GM19324 (cell line): Measurements from ENCODE around the gene CPPED1.

Source experiments
- ATAC-seq: cut with Tn5 transposase; IDR thresholded peaks from one replicate; pipeline ENCODE4 v1.9.1; 2021; ENCODE audit warnings: mild to moderate bottlenecking, moderate library complexity; ENCODE audit not compliant: unreplicated experiment, low FRiP score

CPPED1 gene

DNA sequence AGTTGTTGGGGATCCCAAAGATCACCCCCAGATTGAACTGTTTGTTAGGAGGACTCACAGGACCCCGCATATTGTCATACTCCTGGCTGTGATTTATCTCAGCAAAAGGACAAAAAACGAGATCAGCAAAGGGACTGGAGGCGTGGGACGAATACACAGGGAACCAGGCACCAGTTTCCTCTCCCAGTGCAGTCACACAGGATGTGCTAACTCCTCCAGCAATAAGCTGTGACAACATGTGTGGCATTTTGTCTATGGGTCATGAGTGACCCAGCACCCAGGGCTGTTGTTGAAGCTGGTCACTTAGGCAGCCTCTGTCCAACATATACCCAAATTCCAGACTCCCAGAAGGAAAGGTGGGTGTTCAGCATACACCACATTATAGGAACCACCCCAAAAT is 60.9 kb downstream of the CPPED1 start:
- ATAC-seq: no peak

DNA sequence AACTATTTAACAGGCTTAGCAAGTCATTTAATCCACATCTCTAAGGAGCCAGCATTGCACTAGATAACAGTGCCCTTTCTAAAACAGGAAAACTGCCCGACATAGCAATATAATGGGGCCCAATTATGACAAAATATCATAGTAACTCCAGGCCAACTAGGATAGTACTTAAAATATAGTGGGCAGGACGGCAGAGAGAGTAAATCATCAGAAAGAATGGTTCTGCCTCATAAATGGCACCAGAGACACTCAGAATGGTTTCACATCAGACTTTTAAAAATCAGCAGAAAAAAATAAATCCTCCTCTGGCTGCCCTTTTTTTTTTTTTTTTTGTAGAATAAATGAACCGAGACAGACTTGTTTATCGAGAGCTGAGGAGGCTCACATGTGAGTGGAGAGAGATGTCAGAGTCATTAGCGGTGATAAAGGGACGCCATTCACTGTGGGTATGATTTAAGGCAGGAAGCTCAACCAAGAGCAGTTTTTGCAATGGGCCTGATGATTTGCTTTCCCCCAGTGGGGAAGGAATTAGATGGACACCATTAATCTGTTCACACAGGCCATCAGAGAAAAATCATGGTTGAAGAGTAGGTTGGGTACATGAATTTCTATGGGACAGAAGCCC is 62.6 kb downstream of the CPPED1 start:
- ATAC-seq: no peak

DNA sequence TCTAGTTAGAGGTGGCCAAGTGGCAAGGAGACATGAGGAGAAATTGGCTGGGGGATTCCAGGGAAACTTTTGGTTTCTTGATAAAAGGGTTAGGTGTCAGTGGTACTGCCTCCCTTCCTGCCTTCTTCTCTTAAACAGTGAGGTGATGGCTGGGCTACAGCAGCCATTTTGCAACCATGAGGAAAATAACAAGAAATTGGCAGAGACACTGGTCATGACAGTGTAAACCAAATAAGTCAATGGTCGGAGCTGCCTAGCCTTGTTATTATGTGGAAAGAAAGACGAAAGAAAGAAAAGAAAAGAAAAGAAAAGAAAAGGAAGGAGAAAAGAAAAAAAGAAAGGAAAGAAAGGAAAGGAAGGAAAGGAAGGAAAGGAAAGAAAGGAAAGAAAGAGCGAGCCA is 63.9 kb downstream of the CPPED1 start:
- ATAC-seq: no peak

DNA sequence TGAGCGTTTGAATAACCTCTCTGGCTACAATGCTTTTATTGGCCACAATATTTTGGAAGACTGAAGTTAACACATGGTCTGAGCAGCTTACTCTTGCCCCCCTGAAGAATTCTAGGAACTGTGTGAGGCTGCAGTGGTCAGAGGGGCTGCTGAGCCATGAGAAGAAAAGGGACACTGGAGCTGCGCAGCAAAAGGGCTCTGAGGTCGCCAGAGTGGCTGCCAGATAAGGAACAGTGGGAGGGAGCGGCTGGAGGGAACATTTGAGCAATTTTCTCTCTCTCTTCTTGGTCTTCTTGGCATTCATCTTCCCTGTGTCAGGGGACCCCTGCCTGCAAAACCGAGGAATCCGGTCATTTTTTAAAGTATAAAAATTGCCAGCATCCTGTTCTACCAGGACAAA is 66.1 kb downstream of the CPPED1 start:
- no peak for ATAC-seq

DNA sequence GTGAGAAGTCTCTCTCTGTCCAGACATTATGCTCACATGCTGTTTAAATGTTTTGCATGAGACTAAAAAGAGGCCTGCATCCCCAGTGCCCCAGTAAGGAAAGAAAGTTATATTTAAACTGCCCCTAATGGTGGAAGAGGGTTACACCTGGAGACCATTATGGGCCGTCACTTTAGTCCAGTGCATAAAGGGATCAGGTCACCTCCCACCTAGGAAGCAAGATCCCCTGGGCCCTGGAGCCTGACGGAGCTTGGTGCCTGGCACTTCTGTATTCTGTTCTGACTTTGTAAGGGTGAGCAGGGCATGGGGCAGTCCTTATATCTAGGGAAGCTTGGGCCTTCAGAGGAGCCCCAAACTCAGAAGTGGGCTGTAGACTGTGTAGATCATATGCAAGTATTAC is 67.9 kb downstream of the CPPED1 start:
- ATAC-seq: no peak

DNA sequence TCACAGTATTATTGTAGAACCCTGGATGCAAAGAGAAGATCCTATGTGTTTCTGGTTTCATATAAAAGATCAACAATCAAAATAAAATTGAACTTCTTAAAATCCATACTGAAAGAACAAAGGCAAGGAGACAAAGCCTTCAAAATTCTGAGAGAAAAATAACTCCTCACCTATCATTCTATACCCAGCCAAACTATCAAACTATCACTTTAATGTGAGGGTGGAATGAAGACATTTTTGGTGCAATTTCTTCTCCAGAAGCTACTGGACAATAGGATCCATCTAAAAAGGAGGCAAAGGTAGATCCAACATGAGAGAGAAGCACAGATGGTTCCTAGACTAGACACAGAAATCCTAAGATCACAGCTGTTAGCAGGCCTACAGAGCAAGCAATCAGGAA is 71.1 kb downstream of the CPPED1 start:
- ATAC-seq: no peak

DNA sequence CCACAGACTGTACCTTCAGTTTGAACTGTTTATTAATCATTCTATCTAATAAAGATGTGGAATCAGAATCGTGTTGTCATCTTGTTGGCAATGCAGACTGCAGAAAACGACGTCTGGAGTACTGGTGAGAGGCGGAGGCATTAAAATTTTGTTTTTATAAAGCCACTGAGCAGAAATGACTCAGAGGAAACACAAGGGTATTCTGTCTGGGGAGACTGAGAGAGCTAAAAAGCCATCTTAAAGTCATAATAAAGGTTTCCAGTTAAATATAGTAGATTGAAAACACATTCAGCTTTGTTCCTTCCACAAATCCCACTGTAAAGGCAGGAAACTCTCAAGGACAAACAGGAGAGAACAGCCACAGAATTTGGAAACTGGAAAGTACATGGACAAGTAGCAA is 74.2 kb downstream of the CPPED1 start:
- no peak for ATAC-seq

DNA sequence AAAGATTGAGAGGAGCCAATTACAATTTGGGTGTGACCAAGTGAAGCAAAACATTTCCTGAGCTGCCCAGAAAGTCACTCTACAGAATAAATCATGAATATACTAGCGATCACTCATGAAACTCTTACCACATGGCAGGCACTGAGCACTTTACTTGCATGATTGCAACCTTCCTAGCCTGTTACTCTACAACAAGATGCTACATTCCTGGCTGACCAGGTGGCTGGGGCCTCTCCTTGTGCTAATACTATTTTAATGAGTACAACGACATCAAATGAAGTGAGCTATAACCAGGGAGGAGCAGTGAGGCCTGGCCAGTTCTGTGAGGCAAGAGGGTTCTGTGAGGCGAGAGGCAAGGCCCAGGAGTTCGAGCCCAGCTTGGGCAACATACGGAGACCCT is 75.2 kb downstream of the CPPED1 start:
- no peak for ATAC-seq

DNA sequence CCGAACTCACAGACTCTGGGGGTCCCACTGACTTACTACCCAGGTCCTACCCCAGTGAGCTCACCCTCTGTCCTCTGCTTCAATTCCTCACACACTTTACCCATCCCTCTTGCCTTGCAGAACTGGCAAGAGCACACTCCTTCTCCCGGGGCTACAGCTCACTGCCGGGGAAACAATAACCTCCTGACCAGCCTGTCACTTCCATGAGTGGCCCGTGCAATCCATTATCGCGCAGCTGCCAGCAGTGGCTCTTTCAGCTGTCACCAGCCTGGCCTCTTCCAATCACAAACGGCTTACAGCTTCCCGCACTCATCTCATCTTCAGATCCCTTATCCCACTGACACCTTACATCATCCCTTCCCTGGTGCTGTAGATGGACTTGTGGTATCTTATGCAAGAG is 79.5 kb downstream of the CPPED1 start:
- ATAC-seq: no peak

DNA sequence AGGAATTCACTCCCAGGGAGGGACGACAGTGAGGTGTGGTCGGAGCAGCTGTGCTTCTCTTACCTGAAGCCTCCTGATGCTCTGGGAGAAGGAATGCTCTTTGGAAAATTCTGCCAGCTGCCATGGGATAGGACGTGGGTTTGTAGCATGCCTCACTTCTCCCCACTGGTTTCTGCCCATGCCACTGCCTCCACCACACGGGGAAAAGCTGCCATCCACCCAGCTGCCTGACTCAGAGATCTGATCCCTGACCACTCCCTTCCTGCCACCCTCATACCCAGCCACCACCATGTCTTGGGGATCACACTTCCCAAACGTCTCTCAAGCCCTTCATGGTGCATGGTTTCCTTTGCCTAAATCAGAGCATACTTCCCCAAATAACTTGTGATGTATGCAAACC is 80.0 kb downstream of the CPPED1 start:
- no peak for ATAC-seq

DNA sequence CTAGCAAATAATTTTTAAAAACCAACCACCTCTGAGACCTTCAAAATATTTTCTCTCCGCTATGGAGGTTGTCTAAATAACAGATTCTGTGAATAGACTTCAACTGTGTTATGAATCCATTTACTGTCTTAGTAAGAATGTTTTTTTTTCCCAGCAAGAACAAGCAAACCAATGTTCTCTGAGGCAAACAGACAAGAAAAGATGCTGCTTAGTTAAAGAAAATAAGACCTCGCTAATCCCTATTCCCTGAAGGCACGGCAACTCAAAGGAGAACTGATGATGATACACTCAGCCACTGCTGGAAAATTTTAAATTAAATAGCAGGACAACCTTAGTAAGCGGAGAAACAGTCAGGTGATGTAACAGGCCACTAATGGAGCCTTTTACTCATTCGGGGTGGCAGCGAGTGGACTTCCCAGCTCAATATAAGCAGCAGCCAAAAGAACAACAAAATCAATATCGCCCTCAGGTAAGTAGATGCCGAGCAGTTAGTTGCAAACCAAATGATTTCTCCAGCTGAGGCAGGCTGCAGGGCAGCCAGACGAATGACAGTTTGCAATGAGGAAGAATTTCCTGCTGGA is 81.8 kb downstream of the CPPED1 start:
- no peak for ATAC-seq

DNA sequence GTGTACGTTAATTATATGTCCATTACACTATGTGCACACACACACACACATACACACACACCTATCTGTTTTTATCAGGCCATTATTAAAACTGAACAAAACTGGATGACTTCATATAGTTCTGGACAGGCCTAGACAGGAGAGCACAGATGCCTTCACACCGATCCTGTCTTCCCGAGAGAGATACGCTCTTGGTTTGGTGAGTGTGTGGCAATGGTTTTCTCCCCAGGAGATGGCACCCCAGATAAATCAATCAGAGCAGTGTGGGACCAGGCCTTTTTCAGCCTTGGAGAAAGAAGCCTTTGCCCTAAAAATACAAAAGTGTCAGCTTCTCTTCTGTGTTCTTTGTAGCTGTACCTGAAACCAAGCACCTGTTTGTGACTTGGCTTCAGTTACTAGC is 83.7 kb downstream of the CPPED1 start:
- ATAC-seq: no peak

DNA sequence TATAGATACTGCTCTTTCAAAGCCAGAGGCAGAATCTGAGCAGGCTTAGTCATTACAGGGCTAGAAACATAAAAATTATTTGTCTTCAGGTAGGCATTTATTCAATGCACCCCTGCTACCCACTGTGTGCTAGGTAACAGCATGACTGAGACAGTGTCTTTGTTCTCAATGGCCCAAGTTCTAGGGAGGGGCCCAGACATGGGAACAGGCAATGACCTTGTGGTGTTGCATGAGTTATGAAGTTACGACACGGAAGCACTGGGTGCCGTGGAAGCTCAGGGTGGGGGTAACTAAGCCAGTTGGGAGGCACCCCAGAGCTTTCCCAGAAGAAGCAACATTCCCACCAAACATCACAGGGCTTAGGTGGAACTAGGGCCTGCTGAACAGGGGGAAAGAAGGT is 87.0 kb downstream of the CPPED1 start:
- no peak for ATAC-seq

DNA sequence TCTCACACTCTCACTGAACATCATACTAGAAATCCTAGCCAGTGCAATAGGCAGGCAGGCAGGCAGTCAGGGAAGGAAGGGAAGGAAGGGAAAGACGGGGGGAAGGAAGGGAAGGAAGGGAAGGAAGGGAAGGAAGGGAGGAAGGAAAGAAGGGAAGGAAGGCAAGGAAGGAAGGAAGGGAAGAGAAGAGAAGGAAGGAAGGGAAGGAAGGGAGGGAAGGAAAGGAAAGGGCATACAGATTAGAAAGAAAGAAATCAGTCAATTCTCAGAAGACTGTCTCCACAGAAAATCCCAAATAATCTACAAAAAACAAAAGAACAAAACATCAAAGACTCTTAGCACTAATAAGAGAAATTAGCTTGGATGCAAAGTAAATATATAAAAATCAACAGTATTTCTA is 93.9 kb downstream of the CPPED1 start:
- no peak for ATAC-seq

DNA sequence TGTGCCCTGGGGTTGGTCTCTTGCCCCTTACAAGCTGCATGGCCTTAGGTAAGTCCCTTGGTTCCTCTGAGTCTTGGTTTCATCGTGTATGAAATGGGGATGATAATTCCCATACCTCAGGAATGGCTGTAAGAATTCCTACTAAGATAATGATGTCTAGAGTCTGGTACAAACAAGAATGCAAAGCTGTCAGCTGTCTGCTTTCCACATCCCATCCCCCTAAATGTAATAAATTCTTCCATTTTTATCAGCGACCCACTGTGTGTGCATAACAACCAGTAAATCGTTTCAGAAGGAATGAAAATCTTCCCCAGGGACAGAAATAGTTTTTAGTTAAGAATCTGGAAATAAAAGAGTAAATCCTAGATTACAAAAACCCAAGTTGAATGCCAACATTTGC is 95.4 kb downstream of the CPPED1 start:
- no peak for ATAC-seq

DNA sequence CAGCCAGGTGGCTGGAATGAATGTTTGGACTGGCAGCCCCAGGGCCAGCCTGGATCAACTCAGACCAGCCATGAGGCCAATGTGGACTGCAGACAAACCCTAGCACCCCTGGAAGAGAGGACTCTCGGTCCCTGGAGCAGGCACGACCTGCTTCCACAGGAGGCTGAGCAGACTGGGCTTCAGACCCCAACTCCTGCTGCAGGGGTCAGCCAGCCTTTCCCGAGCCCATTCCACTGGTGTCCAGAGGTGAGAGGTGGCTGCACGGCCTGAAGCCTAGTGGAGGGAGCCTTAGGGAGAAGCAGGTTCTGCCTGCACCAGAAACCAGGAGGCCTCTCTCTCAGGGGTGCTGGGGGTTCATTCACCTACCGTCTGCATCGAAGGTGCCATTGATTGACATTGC is 97.1 kb downstream of the CPPED1 start:
- ATAC-seq: no peak

DNA sequence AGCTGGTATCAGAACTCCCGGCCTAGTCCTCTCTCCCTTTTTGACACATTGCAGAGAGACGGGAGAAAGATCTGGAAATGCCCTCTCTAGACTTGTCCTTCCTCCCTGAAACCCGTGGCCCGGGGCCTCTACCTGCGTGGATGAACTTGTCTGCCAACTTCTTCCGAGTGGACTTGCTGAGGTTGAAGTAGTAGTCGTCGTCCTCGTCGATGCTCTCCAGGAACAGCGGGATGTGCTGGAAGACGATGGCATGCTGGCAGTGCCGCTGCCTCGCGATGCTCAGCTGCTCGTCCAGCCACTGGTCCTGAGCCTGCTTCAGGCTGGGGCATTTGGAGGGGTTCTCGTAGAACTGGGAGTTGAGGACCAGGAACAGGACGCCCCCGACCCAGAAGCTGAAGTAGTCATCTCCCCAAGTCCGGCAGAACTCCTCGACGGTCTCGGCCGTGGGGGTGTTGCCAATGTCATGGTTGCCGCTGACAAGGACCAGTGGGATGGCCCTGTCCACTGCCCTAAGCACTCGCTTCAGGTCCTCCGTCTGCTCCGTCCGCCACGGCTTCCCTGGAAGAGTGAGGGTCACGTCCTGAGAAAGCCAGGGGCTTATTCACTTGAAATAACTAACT is 99.1 kb downstream of the CPPED1 start:
- ATAC-seq: no peak

DNA sequence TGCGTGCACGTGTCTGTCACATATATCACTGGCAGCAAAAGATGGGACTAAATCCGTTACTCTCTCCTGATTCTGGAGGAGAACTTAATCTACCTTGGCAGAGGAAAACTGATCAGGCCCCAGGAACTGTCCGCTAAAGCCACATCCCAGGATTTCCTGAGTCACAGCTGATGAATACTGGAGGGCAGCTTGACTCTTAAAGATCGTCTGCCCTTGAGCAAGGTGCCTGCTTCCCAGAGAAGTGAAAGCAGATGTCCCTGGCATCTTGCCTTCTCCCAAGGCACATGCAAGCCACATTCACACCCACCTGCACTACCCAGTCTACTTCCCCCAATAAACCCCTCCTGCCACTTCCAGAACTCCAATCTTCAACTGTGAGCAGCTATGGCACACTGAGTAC is 99.8 kb downstream of the CPPED1 start:
- ATAC-seq: no peak

DNA sequence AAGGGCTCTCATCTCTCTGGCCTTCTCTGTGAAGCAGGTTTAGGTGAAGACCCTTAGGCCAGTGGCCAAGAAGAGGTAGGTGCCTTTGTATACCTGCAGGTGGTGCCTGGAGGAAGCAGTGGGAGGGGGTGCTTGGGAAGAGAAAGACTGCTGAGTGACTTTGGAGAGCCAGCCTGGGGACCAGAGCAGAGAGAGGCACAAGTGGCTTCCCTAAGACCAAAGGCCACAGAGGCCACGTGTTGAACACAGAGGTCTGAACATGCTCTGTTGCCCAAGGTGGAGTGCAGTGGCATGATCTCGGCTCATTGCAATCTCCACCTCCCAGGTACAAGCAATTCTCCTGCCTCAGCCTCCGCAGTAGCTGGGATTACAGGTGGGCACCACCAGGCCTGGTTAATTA is 103.5 kb downstream of the CPPED1 start:
- ATAC-seq: no peak

DNA sequence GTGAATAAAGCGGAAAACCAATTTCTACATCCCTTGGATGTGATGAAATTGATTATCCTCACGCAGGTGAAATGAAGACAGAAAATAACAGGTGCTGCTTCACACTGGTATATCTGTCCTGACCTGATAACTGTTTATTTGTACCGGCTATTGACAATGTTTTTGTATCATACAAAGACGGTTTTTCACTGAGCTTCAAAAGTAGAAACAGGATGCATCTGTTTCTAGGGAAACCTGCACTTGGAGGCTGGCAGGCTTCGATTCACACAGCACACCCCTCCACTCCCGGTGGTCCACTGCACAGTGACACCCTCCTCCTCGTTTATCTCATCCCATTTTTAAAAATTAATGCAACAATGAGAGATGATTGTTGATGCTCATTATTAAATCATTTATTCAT is 104.5 kb downstream of the CPPED1 start:
- ATAC-seq: no peak

DNA sequence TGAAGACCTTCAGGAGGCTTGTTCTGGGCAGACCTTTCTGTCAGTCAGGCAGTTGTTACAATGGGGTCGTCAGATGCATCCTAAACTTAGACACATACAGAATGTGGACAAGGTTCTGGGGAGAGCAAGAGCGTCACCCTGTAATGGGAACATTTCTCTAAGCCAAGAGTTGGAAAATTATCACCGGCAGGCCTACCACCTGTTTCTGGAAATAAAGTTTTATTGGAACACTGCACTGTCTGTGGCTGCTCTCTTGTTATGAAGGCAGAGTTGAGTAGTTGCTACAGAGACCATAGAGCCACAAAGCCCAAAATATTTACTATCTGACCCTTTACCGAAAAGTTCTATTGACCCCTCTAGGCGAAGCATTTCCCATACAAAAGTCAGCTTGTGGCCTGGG is 106.2 kb downstream of the CPPED1 start:
- no peak for ATAC-seq

DNA sequence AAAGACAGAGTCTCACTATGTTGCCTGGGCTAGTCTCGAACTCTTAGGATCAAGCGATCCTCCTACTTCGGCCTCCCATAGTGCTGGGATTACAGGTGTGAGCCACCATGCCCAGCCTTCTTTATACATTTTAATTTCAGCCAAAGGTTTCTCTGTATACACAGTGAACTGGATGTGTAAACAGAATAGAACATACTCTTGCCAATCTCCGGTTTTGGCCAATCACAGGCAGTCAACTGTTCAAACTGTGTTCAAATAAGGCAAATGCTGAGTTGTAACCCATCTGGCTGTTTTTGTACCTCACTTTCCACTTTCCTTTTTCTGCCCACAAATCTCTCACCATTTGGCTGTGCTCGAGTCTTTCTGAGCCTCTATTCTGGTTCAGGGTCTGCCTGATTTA is 108.2 kb downstream of the CPPED1 start:
- ATAC-seq: no peak
